ENCODE measurements around the gene ANKS1B.

- TF ChIP-seq CTCF (IDR thresholded peaks at IDR 0.05 in 2 of 3, conservative IDR thresholded peaks at IDR 0.05 in 1 of 3; ENCODE audit: borderline replicate concordance in 1 of 3, insufficient read depth in 1 of 3, low read depth in 2 of 3, low read length in 2 of 3) (no peak), SP1 (IDR thresholded peaks at IDR 0.05; ENCODE audit: low read depth) (no peak), POLR2A (IDR thresholded peaks at IDR 0.05; ENCODE audit: borderline replicate concordance, extremely low read depth, insufficient read depth, insufficient read length) (no peak), REST (IDR thresholded peaks at IDR 0.05; ENCODE audit: low read depth) (no peak), EZH2phosphoT487 (IDR thresholded peaks at IDR 0.05; ENCODE audit: borderline replicate concordance) (no peak), POLR2AphosphoS5 (IDR thresholded peaks at IDR 0.05; ENCODE audit: low read depth, low read length) (no peak), ZBTB33 (IDR thresholded peaks at IDR 0.05; ENCODE audit: extremely low read depth, insufficient replicate concordance, low read length) (no peak), EZH2 (IDR thresholded peaks at IDR 0.05) (no peak), MAX (IDR thresholded peaks at IDR 0.05) (no peak), ZFX (IDR thresholded peaks at IDR 0.05) (no peak), RAD21 (IDR thresholded peaks at IDR 0.05; ENCODE audit: low read depth) (no peak), ZNF274 (IDR thresholded peaks at IDR 0.05; ENCODE audit: low read depth, low read length) (no peak), ATF3 (IDR thresholded peaks at IDR 0.05) (no peak)
These were observed 1247.4 kb downstream of the ANKS1B start for GRCh38 chr12:98737322-98737712.

All from HCT116 (cell line).